Measurements from ENCODE around the gene XRCC3.

DNA sequence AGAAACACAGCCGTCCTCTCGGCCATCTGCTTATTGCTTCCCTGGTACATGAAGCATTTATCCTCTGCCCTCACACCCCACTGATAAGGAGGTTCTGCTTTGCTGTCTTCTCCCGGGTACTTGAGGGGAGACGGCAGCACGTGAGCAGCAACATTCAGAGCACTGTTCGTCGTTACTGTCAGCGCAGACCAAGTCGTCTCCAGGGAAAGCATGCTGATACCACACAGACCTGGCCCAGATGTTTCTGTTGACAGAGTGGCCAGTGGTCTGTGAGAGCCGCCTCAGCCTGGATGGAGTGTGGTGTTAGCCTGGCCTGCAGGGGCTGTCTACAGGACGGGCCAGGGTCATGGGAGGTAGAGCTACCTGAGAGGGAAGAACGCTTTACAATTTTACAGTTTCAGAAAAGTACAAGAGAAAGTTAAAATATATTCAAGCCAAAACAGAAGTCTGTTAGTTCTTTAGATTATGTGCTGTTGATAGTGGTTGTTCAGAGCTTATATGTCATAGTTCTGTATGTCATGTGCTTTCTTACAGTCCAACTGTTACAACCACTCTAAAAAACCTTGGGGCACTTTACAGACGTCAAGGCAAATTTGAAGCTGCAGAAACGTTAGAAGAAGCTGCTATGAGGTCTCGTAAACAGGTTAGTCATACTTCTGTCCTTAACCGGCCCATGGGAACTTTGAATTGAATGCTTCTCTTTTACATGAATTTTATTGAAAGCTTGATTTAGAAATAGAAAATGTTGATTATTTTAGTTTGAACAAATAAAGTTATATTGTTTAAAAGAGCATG lies 38.2 kb downstream of the XRCC3 start:
- TF ChIP-seq, protein P1, sequence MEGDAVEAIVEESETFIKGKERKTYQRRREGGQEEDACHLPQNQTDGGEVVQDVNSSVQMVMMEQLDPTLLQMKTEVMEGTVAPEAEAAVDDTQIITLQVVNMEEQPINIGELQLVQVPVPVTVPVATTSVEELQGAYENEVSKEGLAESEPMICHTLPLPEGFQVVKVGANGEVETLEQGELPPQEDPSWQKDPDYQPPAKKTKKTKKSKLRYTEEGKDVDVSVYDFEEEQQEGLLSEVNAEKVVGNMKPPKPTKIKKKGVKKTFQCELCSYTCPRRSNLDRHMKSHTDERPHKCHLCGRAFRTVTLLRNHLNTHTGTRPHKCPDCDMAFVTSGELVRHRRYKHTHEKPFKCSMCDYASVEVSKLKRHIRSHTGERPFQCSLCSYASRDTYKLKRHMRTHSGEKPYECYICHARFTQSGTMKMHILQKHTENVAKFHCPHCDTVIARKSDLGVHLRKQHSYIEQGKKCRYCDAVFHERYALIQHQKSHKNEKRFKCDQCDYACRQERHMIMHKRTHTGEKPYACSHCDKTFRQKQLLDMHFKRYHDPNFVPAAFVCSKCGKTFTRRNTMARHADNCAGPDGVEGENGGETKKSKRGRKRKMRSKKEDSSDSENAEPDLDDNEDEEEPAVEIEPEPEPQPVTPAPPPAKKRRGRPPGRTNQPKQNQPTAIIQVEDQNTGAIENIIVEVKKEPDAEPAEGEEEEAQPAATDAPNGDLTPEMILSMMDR (IDR thresholded peaks at IDR 0.05; ENCODE audit: low read depth, low read length) = no peak
- no peak for TF ChIP-seq POLR2A (IDR thresholded peaks at IDR 0.05; ENCODE audit: extremely low read depth, insufficient read length)

Measured in NB4 (cell line).